ENCODE measurements around the gene B2M. TPM values are rescaled to one million over a fixed set of nuclear protein-coding genes. Genes with fewer than 3 reads are reported as not detected.

The B2M gene
- total RNA-seq, 1 experiment from 2014 or later, result 388 TPM

DNA sequence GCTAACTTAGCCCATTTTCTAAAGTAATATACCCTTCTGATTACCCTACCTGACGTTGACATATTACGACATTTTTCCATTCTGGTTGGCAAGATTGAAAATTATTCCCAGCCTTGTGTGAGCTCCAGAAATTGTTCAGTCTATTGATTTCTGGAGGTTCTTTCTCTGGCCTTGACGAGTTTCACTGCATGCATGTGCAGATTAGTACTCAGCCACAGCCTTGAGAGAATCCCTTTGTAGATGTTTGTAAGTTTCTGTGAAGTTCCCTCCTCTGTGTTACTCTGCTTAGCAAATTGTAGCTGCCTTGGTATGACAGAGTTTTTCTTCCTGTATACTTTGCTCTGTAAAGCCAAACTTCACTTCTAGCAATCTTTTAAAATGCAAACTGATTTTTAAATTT lies 52.5 kb downstream of the B2M start:
- Histone ChIP-seq H3K9me2 (ENCODE audit: insufficient read depth) (no peaks in the 10 kb centered on the region), H3K27ac (ENCODE audit: low read depth, low read length) (no peak overlapping the region), H2AFZ (ENCODE audit: low read depth, low read length, poor library complexity, severe bottlenecking) (no peak overlapping the region), H4K20me1 (ENCODE audit: insufficient read depth) (no peaks in the 10 kb centered on the region), H3K9me3 (ENCODE audit: control insufficient read depth in 1 of 2, insufficient read depth in 1 of 2, low read depth in 1 of 2, low read length in 2 of 2) (no peaks in the 10 kb centered on the region), H3K4me3 (replicated peaks in 1 of 2; ENCODE audit: low read depth in 1 of 2, low read length in 2 of 2) (no peak overlapping the region), H3K4me1 (ENCODE audit: control insufficient read depth in 1 of 2, insufficient read depth in 2 of 2, low read length in 2 of 2) (no peaks in the 10 kb centered on the region), H3K79me2 (ENCODE audit: insufficient read depth, low read length) (no peaks in the 10 kb centered on the region), H3K27me3 (ENCODE audit: insufficient read depth, low read length) (no peaks in the 10 kb centered on the region), H3K9ac (ENCODE audit: low read length) (no peak overlapping the region), H3K36me3 (ENCODE audit: control insufficient read depth in 1 of 2, insufficient read depth in 2 of 2, low read length in 2 of 2) (no peaks in the 10 kb centered on the region), H3K4me2 (ENCODE audit: low read length) (no peak overlapping the region)
- intact Hi-C loops (cut with micrococcal nuclease), result no loop called here
- DNase-seq (ENCODE audit: low read depth, low spot score), result no peak
- POLR2A ChIA-PET, result no interaction called here
- CTCF ChIA-PET, result no interaction called here
- RAD21 ChIA-PET (ENCODE audit: low non-redundant PET in 1 of 2, low total read pairs in 2 of 2, uncharacterized antibody in 2 of 2, unreplicated experiment in 2 of 2), result no interaction called here
- no peak for TF ChIP-seq EZH2phosphoT487 (IDR thresholded peaks at IDR 0.05; ENCODE audit: borderline replicate concordance)
- no peak for TF ChIP-seq TCF7L2 (IDR thresholded peaks at IDR 0.05; ENCODE audit: borderline replicate concordance, extremely low read depth, insufficient read depth, insufficient read length)
- no peak for TF ChIP-seq EZH2 (IDR thresholded peaks at IDR 0.05)
- TF ChIP-seq ATF3 (IDR thresholded peaks at IDR 0.05), result no peak
- TF ChIP-seq POLR2AphosphoS5 (IDR thresholded peaks at IDR 0.05; ENCODE audit: low read depth, low read length), result no peak
- TF ChIP-seq, protein P1, sequence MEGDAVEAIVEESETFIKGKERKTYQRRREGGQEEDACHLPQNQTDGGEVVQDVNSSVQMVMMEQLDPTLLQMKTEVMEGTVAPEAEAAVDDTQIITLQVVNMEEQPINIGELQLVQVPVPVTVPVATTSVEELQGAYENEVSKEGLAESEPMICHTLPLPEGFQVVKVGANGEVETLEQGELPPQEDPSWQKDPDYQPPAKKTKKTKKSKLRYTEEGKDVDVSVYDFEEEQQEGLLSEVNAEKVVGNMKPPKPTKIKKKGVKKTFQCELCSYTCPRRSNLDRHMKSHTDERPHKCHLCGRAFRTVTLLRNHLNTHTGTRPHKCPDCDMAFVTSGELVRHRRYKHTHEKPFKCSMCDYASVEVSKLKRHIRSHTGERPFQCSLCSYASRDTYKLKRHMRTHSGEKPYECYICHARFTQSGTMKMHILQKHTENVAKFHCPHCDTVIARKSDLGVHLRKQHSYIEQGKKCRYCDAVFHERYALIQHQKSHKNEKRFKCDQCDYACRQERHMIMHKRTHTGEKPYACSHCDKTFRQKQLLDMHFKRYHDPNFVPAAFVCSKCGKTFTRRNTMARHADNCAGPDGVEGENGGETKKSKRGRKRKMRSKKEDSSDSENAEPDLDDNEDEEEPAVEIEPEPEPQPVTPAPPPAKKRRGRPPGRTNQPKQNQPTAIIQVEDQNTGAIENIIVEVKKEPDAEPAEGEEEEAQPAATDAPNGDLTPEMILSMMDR (IDR thresholded peaks at IDR 0.05 in 2 of 3, conservative IDR thresholded peaks at IDR 0.05 in 1 of 3; ENCODE audit: borderline replicate concordance in 1 of 3, insufficient read depth in 1 of 3, low read depth in 2 of 3, low read length in 2 of 3), result no peak
- TF ChIP-seq, protein P2, sequence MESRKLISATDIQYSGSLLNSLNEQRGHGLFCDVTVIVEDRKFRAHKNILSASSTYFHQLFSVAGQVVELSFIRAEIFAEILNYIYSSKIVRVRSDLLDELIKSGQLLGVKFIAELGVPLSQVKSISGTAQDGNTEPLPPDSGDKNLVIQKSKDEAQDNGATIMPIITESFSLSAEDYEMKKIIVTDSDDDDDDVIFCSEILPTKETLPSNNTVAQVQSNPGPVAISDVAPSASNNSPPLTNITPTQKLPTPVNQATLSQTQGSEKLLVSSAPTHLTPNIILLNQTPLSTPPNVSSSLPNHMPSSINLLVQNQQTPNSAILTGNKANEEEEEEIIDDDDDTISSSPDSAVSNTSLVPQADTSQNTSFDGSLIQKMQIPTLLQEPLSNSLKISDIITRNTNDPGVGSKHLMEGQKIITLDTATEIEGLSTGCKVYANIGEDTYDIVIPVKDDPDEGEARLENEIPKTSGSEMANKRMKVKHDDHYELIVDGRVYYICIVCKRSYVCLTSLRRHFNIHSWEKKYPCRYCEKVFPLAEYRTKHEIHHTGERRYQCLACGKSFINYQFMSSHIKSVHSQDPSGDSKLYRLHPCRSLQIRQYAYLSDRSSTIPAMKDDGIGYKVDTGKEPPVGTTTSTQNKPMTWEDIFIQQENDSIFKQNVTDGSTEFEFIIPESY (IDR thresholded peaks at IDR 0.05; ENCODE audit: extremely low read depth, insufficient replicate concordance, low read length), result no peak
- TF ChIP-seq SRF (IDR thresholded peaks at IDR 0.05; ENCODE audit: low read depth), result no peak
- TF ChIP-seq, protein P3, sequence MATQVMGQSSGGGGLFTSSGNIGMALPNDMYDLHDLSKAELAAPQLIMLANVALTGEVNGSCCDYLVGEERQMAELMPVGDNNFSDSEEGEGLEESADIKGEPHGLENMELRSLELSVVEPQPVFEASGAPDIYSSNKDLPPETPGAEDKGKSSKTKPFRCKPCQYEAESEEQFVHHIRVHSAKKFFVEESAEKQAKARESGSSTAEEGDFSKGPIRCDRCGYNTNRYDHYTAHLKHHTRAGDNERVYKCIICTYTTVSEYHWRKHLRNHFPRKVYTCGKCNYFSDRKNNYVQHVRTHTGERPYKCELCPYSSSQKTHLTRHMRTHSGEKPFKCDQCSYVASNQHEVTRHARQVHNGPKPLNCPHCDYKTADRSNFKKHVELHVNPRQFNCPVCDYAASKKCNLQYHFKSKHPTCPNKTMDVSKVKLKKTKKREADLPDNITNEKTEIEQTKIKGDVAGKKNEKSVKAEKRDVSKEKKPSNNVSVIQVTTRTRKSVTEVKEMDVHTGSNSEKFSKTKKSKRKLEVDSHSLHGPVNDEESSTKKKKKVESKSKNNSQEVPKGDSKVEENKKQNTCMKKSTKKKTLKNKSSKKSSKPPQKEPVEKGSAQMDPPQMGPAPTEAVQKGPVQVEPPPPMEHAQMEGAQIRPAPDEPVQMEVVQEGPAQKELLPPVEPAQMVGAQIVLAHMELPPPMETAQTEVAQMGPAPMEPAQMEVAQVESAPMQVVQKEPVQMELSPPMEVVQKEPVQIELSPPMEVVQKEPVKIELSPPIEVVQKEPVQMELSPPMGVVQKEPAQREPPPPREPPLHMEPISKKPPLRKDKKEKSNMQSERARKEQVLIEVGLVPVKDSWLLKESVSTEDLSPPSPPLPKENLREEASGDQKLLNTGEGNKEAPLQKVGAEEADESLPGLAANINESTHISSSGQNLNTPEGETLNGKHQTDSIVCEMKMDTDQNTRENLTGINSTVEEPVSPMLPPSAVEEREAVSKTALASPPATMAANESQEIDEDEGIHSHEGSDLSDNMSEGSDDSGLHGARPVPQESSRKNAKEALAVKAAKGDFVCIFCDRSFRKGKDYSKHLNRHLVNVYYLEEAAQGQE (IDR thresholded peaks at IDR 0.05; ENCODE audit: low read depth), result no peak
- no peak for TF ChIP-seq RAD21 (IDR thresholded peaks at IDR 0.05; ENCODE audit: low read depth)
- TF ChIP-seq CBX3 (IDR thresholded peaks at IDR 0.05; ENCODE audit: low read depth), result no peak
- TF ChIP-seq, protein P4, sequence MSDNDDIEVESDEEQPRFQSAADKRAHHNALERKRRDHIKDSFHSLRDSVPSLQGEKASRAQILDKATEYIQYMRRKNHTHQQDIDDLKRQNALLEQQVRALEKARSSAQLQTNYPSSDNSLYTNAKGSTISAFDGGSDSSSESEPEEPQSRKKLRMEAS (IDR thresholded peaks at IDR 0.05), result no peak
- no peak for TF ChIP-seq FOSL1 (IDR thresholded peaks at IDR 0.05; ENCODE audit: low read depth)
- TF ChIP-seq SP1 (IDR thresholded peaks at IDR 0.05; ENCODE audit: low read depth), result no peak
- BruUV-seq (replicated peaks), result no TSS peak
- no peak for ATAC-seq
